ENCODE data around the gene TSPAN1.

Gene TSPAN1

DNA sequence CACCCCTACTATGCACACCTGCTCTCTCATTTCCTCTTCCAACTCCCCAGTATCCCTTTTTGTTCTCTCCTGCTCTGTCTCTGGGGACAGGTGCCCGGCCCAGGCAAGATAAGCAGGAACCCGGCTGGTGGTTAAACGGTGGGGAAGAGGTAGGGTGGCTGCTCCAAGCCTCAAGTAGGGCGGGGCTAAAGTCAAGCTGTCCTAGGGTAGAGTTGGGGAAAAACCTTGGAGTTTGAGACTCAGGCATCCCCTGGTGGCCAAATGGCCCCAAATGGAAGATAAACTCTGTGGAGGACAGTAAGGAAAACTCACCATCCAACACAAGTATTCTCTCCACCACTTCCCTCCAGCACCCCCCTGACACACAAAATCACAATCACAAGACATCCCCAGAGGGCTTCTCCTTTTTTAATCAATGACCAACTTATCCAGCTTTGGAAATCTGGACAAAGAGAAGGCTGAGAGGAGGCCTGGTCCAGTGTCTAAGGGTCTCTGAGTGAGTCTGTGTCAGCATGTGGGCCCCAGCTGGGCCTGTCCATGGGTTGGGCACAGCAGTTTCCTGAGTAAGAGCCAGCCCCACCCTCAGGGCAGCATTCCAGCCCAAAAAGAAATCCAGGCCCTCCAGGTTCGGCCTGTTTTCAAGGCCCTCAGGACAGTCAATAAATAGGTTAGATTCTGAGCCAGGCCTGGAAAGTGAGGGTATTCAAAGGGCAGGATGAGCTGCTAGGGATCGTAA, 13.6 kb downstream of the TSPAN1 start:
- Histone ChIP-seq H3K27ac (ENCODE audit: low read length) (no peak overlapping the region), H3K4me1 (ENCODE audit: control insufficient read depth, insufficient read depth, low read length) (peaks cover 5% of the 10 kb centered on the region), H3K36me3 (ENCODE audit: control insufficient read depth in 2 of 2, insufficient read depth in 2 of 2, low read length in 2 of 2) (peaks cover 29 to 43% of the 10 kb centered on the region in 2 donors), H3K9ac (ENCODE audit: low read length in 2 of 2) (peak overlapping the region in 1 of 2 donors; percentile 58), H3K27me3 (ENCODE audit: control insufficient read depth in 1 of 2, insufficient read depth in 2 of 2, low read length in 2 of 2) (no peaks in the 10 kb centered on the region), H3K9me3 (ENCODE audit: control insufficient read depth in 2 of 2, low read length in 2 of 2) (no peaks in the 10 kb centered on the region), H3K4me3 (ENCODE audit: low read length in 2 of 2) (no peak overlapping the region)

DNA sequence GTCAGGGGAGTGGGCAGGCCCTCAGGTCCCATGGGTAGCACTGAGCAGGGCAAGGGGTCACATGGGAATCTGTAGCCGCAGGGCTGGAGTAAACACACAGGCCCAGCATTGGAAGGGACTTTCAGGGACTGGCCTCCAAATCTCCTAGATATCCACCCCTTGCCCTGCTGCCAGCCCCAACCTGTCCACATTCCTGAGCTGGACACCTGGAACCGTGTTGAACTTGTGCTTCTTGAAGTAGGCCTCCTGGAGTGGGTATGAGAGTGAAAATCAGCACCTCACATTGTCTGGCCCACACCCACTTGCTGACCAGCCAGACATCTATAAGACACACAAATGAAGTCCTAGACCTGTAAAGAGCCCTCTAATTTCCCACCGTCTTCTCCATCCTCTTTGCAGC, 15.7 kb downstream of the TSPAN1 start:
- peaks cover 2% of the 10 kb centered on the region for H3K4me1 ChIP-seq (ENCODE audit: control insufficient read depth, insufficient read depth, low read length)
- H3K9ac ChIP-seq (ENCODE audit: low read length in 2 of 2): no peak overlapping the region
- H3K27ac ChIP-seq (ENCODE audit: low read length): no peak overlapping the region
- H3K4me3 ChIP-seq (ENCODE audit: low read length in 2 of 2): no peak overlapping the region
- H3K36me3 ChIP-seq (ENCODE audit: control insufficient read depth in 2 of 2, insufficient read depth in 2 of 2, low read length in 2 of 2): peaks cover 45 to 59% of the 10 kb centered on the region in 2 donors
- H3K9me3 ChIP-seq (ENCODE audit: control insufficient read depth in 2 of 2, low read length in 2 of 2): no peaks in the 10 kb centered on the region
- no peaks in the 10 kb centered on the region for H3K27me3 ChIP-seq (ENCODE audit: control insufficient read depth in 1 of 2, insufficient read depth in 2 of 2, low read length in 2 of 2)

DNA sequence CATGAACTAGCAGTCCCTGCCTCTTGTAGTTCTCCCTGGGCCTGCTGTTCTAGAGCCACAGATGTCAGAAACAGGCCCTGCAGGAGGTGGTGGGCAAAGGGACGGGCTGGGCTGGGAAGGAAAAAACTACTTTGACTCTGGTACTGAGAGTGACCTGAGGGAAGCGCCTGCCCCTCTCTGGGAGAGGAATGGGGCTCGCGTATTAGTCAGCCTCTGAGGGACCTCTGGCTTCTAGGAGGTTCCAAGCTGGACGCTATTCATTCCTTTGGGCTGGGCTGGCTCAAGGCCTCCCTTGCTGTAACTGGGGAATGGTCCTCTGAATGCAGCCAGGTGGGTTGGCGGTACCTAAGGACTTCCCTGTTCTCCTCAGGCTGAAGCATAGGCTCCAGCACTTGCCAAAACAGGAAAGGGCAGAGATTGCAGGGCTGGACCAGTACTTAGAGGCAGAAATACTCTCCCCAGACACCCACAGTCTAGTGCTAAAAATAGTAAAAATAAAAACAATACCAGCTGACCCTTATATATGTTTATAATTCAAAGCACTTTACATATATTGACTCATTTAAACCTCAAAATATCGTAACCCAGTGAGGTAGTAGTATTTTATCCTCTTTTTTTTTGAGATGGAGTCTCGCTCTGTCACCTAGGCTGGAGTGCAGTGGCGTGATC, 16.3 kb downstream of the TSPAN1 start:
- Histone ChIP-seq H3K9me3 (ENCODE audit: control insufficient read depth in 2 of 2, low read length in 2 of 2) (no peaks in the 10 kb centered on the region), H3K27ac (ENCODE audit: low read length) (no peak overlapping the region), H3K4me1 (ENCODE audit: control insufficient read depth, insufficient read depth, low read length) (peaks cover 2% of the 10 kb centered on the region), H3K36me3 (ENCODE audit: control insufficient read depth in 2 of 2, insufficient read depth in 2 of 2, low read length in 2 of 2) (peaks cover 51 to 65% of the 10 kb centered on the region in 2 donors), H3K4me3 (ENCODE audit: low read length in 2 of 2) (no peak overlapping the region), H3K9ac (ENCODE audit: low read length in 2 of 2) (no peak overlapping the region), H3K27me3 (ENCODE audit: control insufficient read depth in 1 of 2, insufficient read depth in 2 of 2, low read length in 2 of 2) (no peaks in the 10 kb centered on the region)

DNA sequence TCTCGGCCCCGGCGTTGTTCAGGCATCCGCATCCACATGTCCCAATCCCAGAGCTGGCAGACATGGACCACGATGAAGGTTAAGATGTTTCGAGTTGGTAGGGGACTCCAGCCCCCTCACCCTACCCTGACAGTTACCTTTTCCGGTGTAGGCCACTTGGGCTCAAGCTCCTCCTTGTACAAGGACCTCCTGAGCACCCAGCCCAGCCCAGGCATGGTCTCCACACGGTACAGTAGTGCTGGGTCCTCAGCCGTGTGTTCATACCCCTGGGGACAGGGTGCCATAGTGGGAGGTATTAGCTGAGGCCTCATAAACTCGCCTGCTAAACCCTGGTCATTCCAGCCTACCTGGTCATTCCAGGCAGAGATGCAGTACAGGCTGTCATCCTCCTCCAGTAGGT, 17.3 kb downstream of the TSPAN1 start:
- Histone ChIP-seq H3K4me1 (ENCODE audit: control insufficient read depth, insufficient read depth, low read length) (peaks cover 9% of the 10 kb centered on the region), H3K4me3 (ENCODE audit: low read length in 2 of 2) (no peak overlapping the region), H3K36me3 (ENCODE audit: control insufficient read depth in 2 of 2, insufficient read depth in 2 of 2, low read length in 2 of 2) (peaks cover 55 to 65% of the 10 kb centered on the region in 2 donors), H3K9me3 (ENCODE audit: control insufficient read depth in 2 of 2, low read length in 2 of 2) (no peaks in the 10 kb centered on the region), H3K9ac (ENCODE audit: low read length in 2 of 2) (no peak overlapping the region), H3K27ac (ENCODE audit: low read length) (no peak overlapping the region), H3K27me3 (ENCODE audit: control insufficient read depth in 1 of 2, insufficient read depth in 2 of 2, low read length in 2 of 2) (no peaks in the 10 kb centered on the region)

DNA sequence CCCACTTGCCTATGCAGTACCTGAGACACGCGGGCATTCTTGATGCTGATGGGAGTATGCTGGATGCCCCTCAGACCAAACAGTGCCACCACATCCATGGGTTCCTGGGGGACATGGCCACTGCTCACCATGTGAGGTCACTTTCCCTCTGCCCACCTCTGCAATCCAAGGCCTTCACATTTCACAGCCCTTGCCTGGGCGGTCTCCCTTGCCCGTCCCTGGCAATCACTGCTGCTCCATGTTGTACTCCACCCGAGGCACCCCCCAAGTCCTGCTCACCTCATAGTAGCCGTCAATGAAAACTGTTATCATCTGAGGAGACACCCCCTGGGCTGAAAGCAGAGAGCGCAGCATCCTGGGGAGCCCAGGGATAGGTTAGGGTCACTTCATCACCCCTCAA, 18.4 kb downstream of the TSPAN1 start:
- Histone ChIP-seq H3K36me3 (ENCODE audit: control insufficient read depth in 2 of 2, insufficient read depth in 2 of 2, low read length in 2 of 2) (peaks cover 53 to 61% of the 10 kb centered on the region in 2 donors), H3K4me3 (ENCODE audit: low read length in 2 of 2) (no peak overlapping the region), H3K9ac (ENCODE audit: low read length in 2 of 2) (no peak overlapping the region), H3K27me3 (ENCODE audit: control insufficient read depth in 1 of 2, insufficient read depth in 2 of 2, low read length in 2 of 2) (no peaks in the 10 kb centered on the region), H3K9me3 (ENCODE audit: control insufficient read depth in 2 of 2, low read length in 2 of 2) (no peaks in the 10 kb centered on the region), H3K4me1 (ENCODE audit: control insufficient read depth, insufficient read depth, low read length) (peaks cover 19% of the 10 kb centered on the region), H3K27ac (ENCODE audit: low read length) (no peak overlapping the region)

DNA sequence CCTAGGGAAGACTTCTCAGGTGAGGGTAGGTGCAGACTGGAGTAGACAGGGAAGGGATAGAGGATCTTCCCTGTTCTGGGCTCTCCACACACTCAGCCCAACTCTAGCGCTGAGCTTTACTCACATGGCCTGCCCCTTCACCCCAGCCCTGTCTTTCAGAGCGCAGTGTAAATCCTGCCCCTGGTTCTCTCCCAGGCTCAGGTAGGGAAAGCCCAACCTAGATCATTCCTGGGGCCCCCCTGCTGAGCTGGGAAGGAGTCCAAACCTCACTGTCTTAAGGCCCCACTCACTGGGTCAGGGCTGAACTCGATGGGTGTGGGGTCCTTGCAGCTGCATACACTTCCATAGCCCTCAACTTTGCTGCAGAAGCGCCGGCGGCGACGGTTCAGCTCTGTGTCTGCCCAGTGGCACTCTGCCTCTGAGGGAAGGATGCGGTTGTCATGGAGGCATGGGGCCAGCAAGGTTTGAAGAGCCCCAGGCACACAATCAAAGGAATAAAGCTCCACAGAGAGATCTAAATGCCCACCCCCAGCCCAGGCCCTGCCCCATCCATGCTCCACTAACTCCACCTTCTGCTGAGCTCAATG, 19.2 kb downstream of the TSPAN1 start:
- Histone ChIP-seq H3K27ac (ENCODE audit: low read length) (no peak overlapping the region), H3K4me1 (ENCODE audit: control insufficient read depth, insufficient read depth, low read length) (peaks cover 23% of the 10 kb centered on the region), H3K27me3 (ENCODE audit: control insufficient read depth in 1 of 2, insufficient read depth in 2 of 2, low read length in 2 of 2) (no peaks in the 10 kb centered on the region), H3K9me3 (ENCODE audit: control insufficient read depth in 2 of 2, low read length in 2 of 2) (no peaks in the 10 kb centered on the region), H3K4me3 (ENCODE audit: low read length in 2 of 2) (no peak overlapping the region), H3K36me3 (ENCODE audit: control insufficient read depth in 2 of 2, insufficient read depth in 2 of 2, low read length in 2 of 2) (peaks cover 53 to 54% of the 10 kb centered on the region in 2 donors), H3K9ac (ENCODE audit: low read length in 2 of 2) (no peak overlapping the region)

DNA sequence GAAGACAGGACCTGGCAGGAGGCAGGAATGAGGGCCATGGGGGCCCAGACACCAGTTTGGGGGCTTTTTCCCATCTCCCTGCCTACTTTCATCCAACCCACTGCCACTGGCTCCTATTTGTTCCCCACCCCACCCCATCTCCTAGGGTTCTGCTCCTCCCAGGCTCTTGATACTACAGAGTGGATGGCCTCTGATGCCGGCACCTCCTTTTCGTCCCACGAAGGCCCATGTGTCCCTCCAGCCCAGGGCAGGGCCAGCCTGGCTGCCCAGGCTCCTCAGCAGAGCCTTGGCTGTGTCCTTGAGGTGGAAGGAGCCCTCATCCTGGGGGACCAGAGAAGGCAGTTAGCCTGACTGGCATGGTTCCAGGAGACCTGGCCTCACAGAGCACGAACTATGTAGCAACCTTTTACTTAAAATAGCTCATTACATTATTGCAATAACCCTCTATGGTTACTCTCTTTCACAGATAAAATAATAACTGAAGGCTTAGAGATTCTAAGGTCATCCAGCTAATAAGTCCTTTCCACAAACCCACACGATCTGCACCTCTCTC, 19.8 kb downstream of the TSPAN1 start:
- H3K4me1 ChIP-seq (ENCODE audit: control insufficient read depth, insufficient read depth, low read length): peaks cover 25% of the 10 kb centered on the region
- no peaks in the 10 kb centered on the region for H3K9me3 ChIP-seq (ENCODE audit: control insufficient read depth in 2 of 2, low read length in 2 of 2)
- peaks cover 48 to 50% of the 10 kb centered on the region in 2 donors for H3K36me3 ChIP-seq (ENCODE audit: control insufficient read depth in 2 of 2, insufficient read depth in 2 of 2, low read length in 2 of 2)
- H3K27ac ChIP-seq (ENCODE audit: low read length): no peak overlapping the region
- no peaks in the 10 kb centered on the region for H3K27me3 ChIP-seq (ENCODE audit: control insufficient read depth in 1 of 2, insufficient read depth in 2 of 2, low read length in 2 of 2)
- no peak overlapping the region for H3K9ac ChIP-seq (ENCODE audit: low read length in 2 of 2)
- no peak overlapping the region for H3K4me3 ChIP-seq (ENCODE audit: low read length in 2 of 2)

DNA sequence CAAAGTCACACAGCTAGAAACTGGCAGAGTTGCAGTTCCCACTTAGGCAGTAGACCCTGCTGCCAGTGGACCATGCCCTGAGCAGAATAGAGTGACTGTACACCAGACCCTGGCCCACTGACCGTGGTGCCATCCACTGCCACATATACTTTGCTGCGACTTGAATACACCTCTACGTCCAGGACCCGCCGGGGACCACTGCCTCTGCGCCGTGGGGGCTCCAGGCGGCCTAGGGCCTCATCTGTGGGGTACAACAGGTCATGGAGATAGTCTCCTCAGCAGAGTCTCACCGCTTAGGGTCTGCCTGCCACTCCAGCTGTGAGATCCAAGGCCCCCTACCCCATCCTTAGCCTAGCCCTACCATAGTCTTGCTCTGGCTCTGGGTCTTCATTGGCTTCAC, 21.7 kb downstream of the TSPAN1 start:
- Histone ChIP-seq H3K4me1 (ENCODE audit: control insufficient read depth, insufficient read depth, low read length) (peaks cover 25% of the 10 kb centered on the region), H3K4me3 (ENCODE audit: low read length in 2 of 2) (no peak overlapping the region), H3K9me3 (ENCODE audit: control insufficient read depth in 2 of 2, low read length in 2 of 2) (no peaks in the 10 kb centered on the region), H3K27ac (ENCODE audit: low read length) (no peak overlapping the region), H3K27me3 (ENCODE audit: control insufficient read depth in 1 of 2, insufficient read depth in 2 of 2, low read length in 2 of 2) (no peaks in the 10 kb centered on the region), H3K36me3 (ENCODE audit: control insufficient read depth in 2 of 2, insufficient read depth in 2 of 2, low read length in 2 of 2) (peaks cover 39 to 44% of the 10 kb centered on the region in 2 donors), H3K9ac (ENCODE audit: low read length in 2 of 2) (peak overlapping the region; percentile 36 to 96)

DNA sequence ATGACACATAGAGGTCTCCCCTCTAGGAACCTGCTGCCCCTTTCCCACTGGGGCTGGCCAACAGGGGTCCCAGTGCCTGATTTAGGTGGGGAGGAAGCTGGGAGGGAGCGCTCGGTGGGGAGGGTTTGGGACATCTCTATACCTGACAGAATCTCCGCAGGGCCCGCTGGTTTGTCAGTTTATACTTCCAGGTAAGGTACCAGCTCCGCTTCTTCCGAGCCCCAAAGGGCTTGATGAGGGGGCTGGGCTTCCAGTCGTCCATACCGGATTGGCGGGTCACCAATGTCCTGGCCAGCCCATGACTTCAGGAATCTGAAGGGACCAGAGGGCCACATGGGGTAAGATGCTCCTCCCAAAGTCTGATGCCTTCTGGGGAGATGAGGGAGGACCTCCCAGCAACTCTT, 22.7 kb downstream of the TSPAN1 start:
- Histone ChIP-seq H3K9ac (ENCODE audit: low read length in 2 of 2) (peak overlapping the region; percentile 96), H3K4me1 (ENCODE audit: control insufficient read depth, insufficient read depth, low read length) (peaks cover 27% of the 10 kb centered on the region), H3K4me3 (ENCODE audit: low read length in 2 of 2) (peak overlapping the region; percentile 96 to 100), H3K27me3 (ENCODE audit: control insufficient read depth in 1 of 2, insufficient read depth in 2 of 2, low read length in 2 of 2) (no peaks in the 10 kb centered on the region), H3K27ac (ENCODE audit: low read length) (peak overlapping the region; percentile 66), H3K9me3 (ENCODE audit: control insufficient read depth in 2 of 2, low read length in 2 of 2) (no peaks in the 10 kb centered on the region), H3K36me3 (ENCODE audit: control insufficient read depth in 2 of 2, insufficient read depth in 2 of 2, low read length in 2 of 2) (peaks cover 31 to 36% of the 10 kb centered on the region in 2 donors)

DNA sequence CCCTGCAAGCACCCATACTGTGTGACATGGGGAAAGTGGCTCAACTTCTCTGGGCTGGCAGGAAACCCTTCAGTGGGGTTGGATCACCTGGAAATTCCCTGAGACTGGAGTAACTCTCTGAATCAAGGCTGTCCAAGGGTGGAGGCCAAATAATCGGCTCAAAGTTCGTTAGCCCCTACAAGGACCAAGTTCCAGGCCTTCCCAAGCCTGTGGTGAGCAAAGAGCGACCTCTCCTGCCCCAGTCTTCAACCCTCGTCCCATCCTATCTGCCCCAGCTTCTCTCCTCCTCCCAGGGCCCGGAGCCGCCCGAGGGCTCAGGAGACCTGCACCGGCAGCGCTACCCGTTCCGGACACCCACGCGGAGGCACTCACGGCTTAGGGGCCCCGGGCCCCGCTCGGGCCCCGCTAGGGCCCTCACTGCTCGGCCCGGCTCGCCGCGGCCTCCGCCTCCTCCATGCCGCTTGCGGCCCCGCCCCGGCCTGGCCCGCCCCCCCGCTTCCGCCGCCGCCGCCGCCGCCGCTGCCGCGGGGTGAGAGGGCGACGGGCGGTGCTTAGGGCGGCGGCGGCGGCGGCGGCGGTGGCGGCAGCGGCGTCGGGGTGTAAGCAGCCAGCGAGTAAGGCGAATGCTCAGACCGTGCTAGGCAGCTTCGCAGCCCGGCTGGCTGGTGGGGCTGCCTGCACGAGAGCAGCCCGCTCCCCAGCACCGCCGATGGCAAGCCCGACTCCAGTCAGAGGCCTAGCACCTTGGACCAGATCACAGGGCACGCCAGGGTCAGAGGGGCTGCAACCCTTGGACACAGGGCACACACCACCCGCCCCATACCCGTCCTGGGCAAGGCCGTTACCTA, 23.3 kb downstream of the TSPAN1 start, which contains the start of gene POMGNT1:
POMGNT1 (minus strand) TSS at position 471 of the 848 bp plus-strand sequence. CDS start 613 bp downstream, outside the sequence.
- peak within 1 kb of the TSS; percentile 66 for H3K27ac ChIP-seq (ENCODE audit: low read length)

More for the DNA sequence above, 23.3 kb downstream of the TSPAN1 start, which contains the start of gene POMGNT1:
- peaks cover 25 to 31% of the 10 kb centered on the region in 2 donors for H3K36me3 ChIP-seq (ENCODE audit: control insufficient read depth in 2 of 2, insufficient read depth in 2 of 2, low read length in 2 of 2)
- H3K9ac ChIP-seq (ENCODE audit: low read length in 2 of 2): peak within 1 kb of the TSS; percentile 96
- no peaks in the 10 kb centered on the region for H3K27me3 ChIP-seq (ENCODE audit: control insufficient read depth in 1 of 2, insufficient read depth in 2 of 2, low read length in 2 of 2)
- no peaks in the 10 kb centered on the region for H3K9me3 ChIP-seq (ENCODE audit: control insufficient read depth in 2 of 2, low read length in 2 of 2)
- peaks cover 30% of the 10 kb centered on the region for H3K4me1 ChIP-seq (ENCODE audit: control insufficient read depth, insufficient read depth, low read length)
- peak within 1 kb of the TSS; percentile 96 to 100 for H3K4me3 ChIP-seq (ENCODE audit: low read length in 2 of 2)

Measured in stomach smooth muscle (tissue), 2 donors.